ENCODE measurements around the gene SORCS2. TPM values are rescaled to one million over a fixed set of nuclear protein-coding genes. Genes with fewer than 3 reads are reported as not detected.

Gene SORCS2
- total RNA-seq, 4 donors from 2014 or later, result 0.07 to 1.2 (median 0.11) TPM

- H3K4me3 ChIP-seq, result no peak overlapping the region
- in situ Hi-C loops (cut with MboI; ENCODE audit: low sequenced_read_pairs in 4 of 4), result no loop called here
- TF ChIP-seq CTCF (IDR thresholded peaks at IDR 0.05 in 4 of 5, conservative IDR thresholded peaks at IDR 0.05 in 1 of 5), result no peak
- TF ChIP-seq POLR2A (IDR thresholded peaks at IDR 0.05), result no peak
Observed at GRCh38 chr4:7750972-7751371, 558.6 kb downstream of the SORCS2 start.

GRCh38 chr4:7752649-7753048 is 560.3 kb downstream of the SORCS2 start:
- no peak for DNase-seq
- Histone ChIP-seq H3K4me1 (peaks cover 9% of the 10 kb centered on the region in 2 donors), H3K9me3 (no peaks in the 10 kb centered on the region), H3K27ac (peak overlapping the region in 2 of 4 donors; percentile 41 to 53), H3K4me3 (no peak overlapping the region), H3K27me3 (no peaks in the 10 kb centered on the region), H3K36me3 (no peaks in the 10 kb centered on the region)
- TF ChIP-seq CTCF (IDR thresholded peaks at IDR 0.05 in 4 of 5, conservative IDR thresholded peaks at IDR 0.05 in 1 of 5), result no peak
- TF ChIP-seq POLR2A (IDR thresholded peaks at IDR 0.05), result no peak
- in situ Hi-C loops (cut with MboI; ENCODE audit: low sequenced_read_pairs in 4 of 4), result no loop called here
- intact Hi-C loops (cut with DNase I; ENCODE audit: low total_unique reads), result no loop called here
- ATAC-seq, result no peak

More at GRCh38 chr4:7750972-7751371, 558.6 kb downstream of the SORCS2 start:
- peaks cover 0 to 3% (median 0%) of the 10 kb centered on the region in 3 donors for H3K27me3 ChIP-seq
- no peaks in the 10 kb centered on the region for H3K4me1 ChIP-seq
- no peaks in the 10 kb centered on the region for H3K9me3 ChIP-seq
- H3K27ac ChIP-seq, result no peak overlapping the region
- no peaks in the 10 kb centered on the region for H3K36me3 ChIP-seq
- DNase-seq (no peak), ATAC-seq (no peak)
- intact Hi-C loops (cut with DNase I; ENCODE audit: low total_unique reads), result no loop called here

- ATAC-seq, result peak; percentile 46 to 53
- DNase-seq, result peak; percentile 38
- H3K36me3 ChIP-seq, result no peaks in the 10 kb centered on the region
- no peaks in the 10 kb centered on the region for H3K9me3 ChIP-seq
- H3K4me3 ChIP-seq, result no peak overlapping the region
- peak overlapping the region in 2 of 4 donors; percentile 41 to 53 for H3K27ac ChIP-seq
- intact Hi-C loops (cut with DNase I; ENCODE audit: low total_unique reads), result no loop called here
- no peak for TF ChIP-seq POLR2A (IDR thresholded peaks at IDR 0.05)
- no peak for TF ChIP-seq CTCF (IDR thresholded peaks at IDR 0.05 in 4 of 5, conservative IDR thresholded peaks at IDR 0.05 in 1 of 5)
- in situ Hi-C loops (cut with MboI; ENCODE audit: low sequenced_read_pairs in 4 of 4), result no loop called here
- peaks cover 15 to 16% of the 10 kb centered on the region in 2 donors for H3K4me1 ChIP-seq
- no peaks in the 10 kb centered on the region for H3K27me3 ChIP-seq
Observed at GRCh38 chr4:7753271-7753670, 560.9 kb downstream of the SORCS2 start.

GRCh38 chr4:7753931-7754465 is 561.7 kb downstream of the SORCS2 start:
- ATAC-seq, result no peak
- no peak for DNase-seq
- H3K36me3 ChIP-seq, result no peaks in the 10 kb centered on the region
- H3K27ac ChIP-seq, result no peak overlapping the region
- intact Hi-C loops (cut with DNase I; ENCODE audit: low total_unique reads), result no loop called here
- H3K4me3 ChIP-seq, result no peak overlapping the region
- H3K4me1 ChIP-seq, result peaks cover 18% of the 10 kb centered on the region in 2 donors
- in situ Hi-C loops (cut with MboI; ENCODE audit: low sequenced_read_pairs in 4 of 4), result no loop called here
- TF ChIP-seq CTCF (IDR thresholded peaks at IDR 0.05 in 4 of 5, conservative IDR thresholded peaks at IDR 0.05 in 1 of 5) (no peak), POLR2A (IDR thresholded peaks at IDR 0.05) (no peak)
- no peaks in the 10 kb centered on the region for H3K9me3 ChIP-seq
- no peaks in the 10 kb centered on the region for H3K27me3 ChIP-seq

Data from gastrocnemius medialis (tissue), 4 donors.